ENCODE results near the gene GNAQ.

GRCh38 chr9:77744841-77745430 is 286.7 kb downstream of the GNAQ start:
- TF ChIP-seq CTCF (IDR thresholded peaks at IDR 0.05) (no peak), ZFX (IDR thresholded peaks at IDR 0.05; ENCODE audit: borderline replicate concordance) (no peak)

Data from 22Rv1 (cell line).